Liver (tissue), 9 donors: ENCODE measurements around the gene MAN2A2. TPM values are rescaled to one million over a fixed set of nuclear protein-coding genes. Genes with fewer than 3 reads are reported as not detected.
A peak's percentile ranks its signal among the peaks of the same experiment; 100 is the strongest.

Experiments used
- DNase-seq: peaks from one replicate; pipeline ENCODE4 v3.0.0-alpha.2; 2017; ENCODE audit warnings: low spot score
- H3K27ac ChIP-seq, 2 donors: one replicate each; pipeline ENCODE4 v1.7.0; 2013; ENCODE audit warnings: inconsistent platforms in 2 of 2, low read length in 2 of 2, control low read depth in 1 of 2, low read depth in 1 of 2, mild to moderate bottlenecking in 1 of 2
- H3K27me3 ChIP-seq, 4 donors: one replicate each; pipeline versions ENCODE4 v1.6.1 to v1.7.0; 2013; ENCODE audit warnings: low read length in 3 of 4, inconsistent platforms in 1 of 4, mild to moderate bottlenecking in 1 of 4, moderate library complexity in 1 of 4; ENCODE audit not compliant: control insufficient read depth in 4 of 4, insufficient read depth in 4 of 4
- H3K36me3 ChIP-seq, 4 donors: one replicate each; pipeline versions ENCODE4 v1.6.1 to v1.7.0; 2013; ENCODE audit warnings: low read length in 3 of 4, mild to moderate bottlenecking in 3 of 4, low read depth in 1 of 4, moderate library complexity in 1 of 4; ENCODE audit not compliant: control insufficient read depth in 4 of 4, insufficient read depth in 3 of 4
- H3K4me1 ChIP-seq, 4 donors: one replicate each; pipeline versions ENCODE4 v1.6.1 to v1.7.0; 2013; ENCODE audit warnings: low read length in 3 of 4, mild to moderate bottlenecking in 3 of 4, moderate library complexity in 1 of 4; ENCODE audit not compliant: control insufficient read depth in 4 of 4, insufficient read depth in 4 of 4
- H3K4me3 ChIP-seq, 3 donors: one replicate each; pipeline versions ENCODE4 v1.6.1 to v1.7.0; 2013; ENCODE audit warnings: low read length in 3 of 3, control low read depth in 1 of 3, low read depth in 1 of 3, mild to moderate bottlenecking in 1 of 3
- H3K9ac ChIP-seq, 2 donors: one replicate each; pipeline ENCODE4 v1.7.0; 2013; ENCODE audit warnings: low read length in 2 of 2, mild to moderate bottlenecking in 2 of 2, moderate library complexity in 2 of 2, control low read depth in 1 of 2, low read depth in 1 of 2
- H3K9me3 ChIP-seq, 4 donors: one replicate each; pipeline versions ENCODE4 v1.6.1 to v1.7.0; 2013; ENCODE audit warnings: low read length in 3 of 4; ENCODE audit not compliant: control insufficient read depth in 4 of 4
- ATF3 ChIP-seq: IDR thresholded peaks from 2 replicates; pipeline ENCODE4 v1.6.1; 2016; ENCODE audit warnings: antibody characterized with exemption
- EGR1 ChIP-seq, 2 donors: IDR thresholded peaks; 2 replicates each; pipeline ENCODE4 v1.6.1; 2016 to 2018; ENCODE audit warnings: antibody characterized with exemption in 2 of 2, low read depth in 2 of 2
- FOXA1 ChIP-seq: IDR thresholded peaks from 2 replicates; pipeline ENCODE4 v1.6.1; 2016; ENCODE audit warnings: antibody characterized with exemption
- FOXA2 ChIP-seq: IDR thresholded peaks from 2 replicates; pipeline ENCODE4 v1.6.1; 2016; ENCODE audit warnings: antibody characterized with exemption
- GABPA ChIP-seq, 2 donors: IDR thresholded peaks in 1 of 2; conservative IDR thresholded peaks in 1 of 2; 2 replicates each; pipeline ENCODE4 v1.6.1; 2016; ENCODE audit warnings: antibody characterized with exemption in 2 of 2, mild to moderate bottlenecking in 1 of 2, moderate library complexity in 1 of 2
- HNF4A ChIP-seq, 2 donors: conservative IDR thresholded peaks; 2 replicates each; pipeline ENCODE4 v1.6.1; 2016; ENCODE audit warnings: antibody characterized with exemption in 2 of 2, mild to moderate bottlenecking in 2 of 2
- HNF4G ChIP-seq: IDR thresholded peaks from 2 replicates; pipeline ENCODE4 v1.6.1; 2016; ENCODE audit warnings: antibody characterized with exemption
- JUND ChIP-seq, 2 donors: IDR thresholded peaks; 2 replicates each; pipeline ENCODE4 v1.6.1; 2016; ENCODE audit warnings: antibody characterized with exemption in 2 of 2
- MAX ChIP-seq: IDR thresholded peaks from 2 replicates; pipeline ENCODE4 v1.6.1; 2016; ENCODE audit warnings: antibody characterized with exemption
- NR2F2 ChIP-seq: IDR thresholded peaks from 2 replicates; pipeline ENCODE4 v1.6.1; 2016; ENCODE audit warnings: antibody characterized with exemption
- RAD21 ChIP-seq, 2 donors: IDR thresholded peaks; 2 replicates each; pipeline ENCODE4 v1.6.1; 2016; ENCODE audit warnings: antibody characterized with exemption in 2 of 2, mild to moderate bottlenecking in 2 of 2
- RXRA ChIP-seq, 2 donors: IDR thresholded peaks; 2 replicates each; pipeline ENCODE4 v1.6.1; 2017 to 2018; ENCODE audit warnings: antibody characterized with exemption in 2 of 2, mild to moderate bottlenecking in 1 of 2
- SP1 ChIP-seq: IDR thresholded peaks from 2 replicates; pipeline ENCODE4 v1.6.1; 2018; ENCODE audit warnings: antibody characterized with exemption, mild to moderate bottlenecking
- TAF1 ChIP-seq: conservative IDR thresholded peaks from 2 replicates; pipeline ENCODE4 v1.6.1; 2016; ENCODE audit warnings: antibody characterized with exemption, mild to moderate bottlenecking
- YY1 ChIP-seq: IDR thresholded peaks from 2 replicates; pipeline ENCODE4 v1.6.1; 2016; ENCODE audit warnings: antibody characterized with exemption, mild to moderate bottlenecking
- WGBS: extraction: QIAGEN DNeasy Blood & Tissue Kit; methylation state at CpG from one replicate; pipeline ENCODE4 v1.1.7; 2013; 5-methylcytosine and 5-hydroxymethylcytosine counted together
- polyA plus RNA-seq, 2 donors: library from polyadenylated mRNA; stranded (reverse) in 1 of 2; unstranded in 1 of 2; fragments of 200-250 nt in 1 of 2; fragments of >200 nt in 1 of 2; fragmentation: Nextera tagmentation in 1 of 2; extraction: Ambion mirVana in 1 of 2; gene quantifications; one replicate each; pipeline versions ENCODE4 v1.2.1 to v1.2.3, GENCODE V29; 2013 to 2015
- total RNA-seq, 2 donors: library from RNA; depleted of rRNA; stranded (reverse); fragments of >200 nt; gene quantifications; one replicate each; pipeline ENCODE4 v1.2.3, GENCODE V29; 2014
- TF ChIP-seq, protein P1 (sequence below): fragments of 150-350 bp; IDR thresholded peaks from 2 replicates; pipeline ENCODE4 v1.5.1; 2017; ENCODE audit warnings: improper control_type of control experiment, low read depth, low read length; ENCODE audit not compliant: missing input control
- TF ChIP-seq, protein P2 (sequence below): IDR thresholded peaks from 2 replicates; pipeline ENCODE4 v1.6.1; 2016; ENCODE audit warnings: antibody characterized with exemption, mild to moderate bottlenecking
- donor health status: healthy.
- donor health status: healthy.
- donor health status: healthy.
- donor health status: healthy.
- donor health status: healthy.

The MAN2A2 gene
- total and polyA plus RNA-seq, 4 donors = 17.3 to 111 (median 50.9) TPM

DNA sequence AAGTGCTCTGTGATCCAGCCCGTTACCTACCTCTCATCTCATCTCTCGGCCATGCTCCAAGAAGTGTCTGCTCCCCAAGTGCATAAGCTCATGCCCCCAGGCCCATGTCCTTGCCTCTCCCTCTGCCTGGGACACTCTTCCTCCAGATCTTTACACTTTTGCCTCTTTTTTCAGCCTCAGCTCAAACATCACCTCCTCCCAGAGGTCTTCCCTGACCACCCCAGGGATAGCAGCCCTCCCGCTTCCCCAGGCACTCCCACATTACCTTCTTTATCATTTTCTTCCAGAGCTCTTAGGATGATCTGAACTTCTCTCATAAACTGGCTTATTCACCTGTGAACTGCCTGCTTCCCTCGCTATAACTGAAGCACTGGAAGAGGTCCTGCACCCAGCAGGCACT lies 37.4 kb upstream of the MAN2A2 start:
- no peak for TF ChIP-seq SP1
- Histone ChIP-seq H3K4me1 (peaks cover 21 to 67% (median 47%) of the 10 kb centered on the region in 4 donors), H3K4me3 (no peak overlapping the region), H3K9me3 (no peaks in the 10 kb centered on the region), H3K9ac (no peak overlapping the region), H3K27ac (no peak overlapping the region), H3K27me3 (no peaks in the 10 kb centered on the region), H3K36me3 (no peaks in the 10 kb centered on the region)
- no peak for DNase-seq
- WGBS = 98% methylated on average over 4 of the region's 4 CpGs

DNA sequence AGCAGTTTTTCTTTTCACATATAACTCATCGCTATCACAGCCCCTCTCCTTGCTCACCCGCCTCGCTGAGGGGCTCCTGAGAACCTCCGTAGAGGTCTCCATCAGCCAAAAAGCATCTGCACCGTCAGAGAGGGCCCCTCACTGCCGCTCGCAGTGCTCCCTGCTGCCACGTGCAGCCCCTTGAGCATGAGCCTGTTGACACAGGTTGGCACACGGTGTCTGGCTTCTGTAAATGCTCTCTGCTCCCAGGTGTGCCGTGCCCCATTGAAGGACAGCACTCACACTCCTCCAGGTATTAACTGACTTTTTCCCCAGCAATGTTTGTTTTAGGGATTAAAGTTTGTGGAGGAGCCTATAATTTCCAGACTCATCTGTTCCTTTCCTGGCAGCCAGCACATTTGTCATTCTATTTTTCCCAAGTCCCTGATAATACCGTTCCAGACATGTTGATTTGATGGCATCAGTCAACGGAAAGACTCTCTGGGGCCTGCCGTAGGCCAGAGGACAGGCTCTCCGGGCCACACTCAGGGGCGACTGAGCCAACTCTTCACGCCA lies 36.9 kb upstream of the MAN2A2 start:
- TF ChIP-seq HNF4A (conservative IDR thresholded peaks at IDR 0.05) (no peak), FOXA2 (no peak), TAF1 (no peak), SP1 (no peak)
- TF ChIP-seq, protein P1, sequence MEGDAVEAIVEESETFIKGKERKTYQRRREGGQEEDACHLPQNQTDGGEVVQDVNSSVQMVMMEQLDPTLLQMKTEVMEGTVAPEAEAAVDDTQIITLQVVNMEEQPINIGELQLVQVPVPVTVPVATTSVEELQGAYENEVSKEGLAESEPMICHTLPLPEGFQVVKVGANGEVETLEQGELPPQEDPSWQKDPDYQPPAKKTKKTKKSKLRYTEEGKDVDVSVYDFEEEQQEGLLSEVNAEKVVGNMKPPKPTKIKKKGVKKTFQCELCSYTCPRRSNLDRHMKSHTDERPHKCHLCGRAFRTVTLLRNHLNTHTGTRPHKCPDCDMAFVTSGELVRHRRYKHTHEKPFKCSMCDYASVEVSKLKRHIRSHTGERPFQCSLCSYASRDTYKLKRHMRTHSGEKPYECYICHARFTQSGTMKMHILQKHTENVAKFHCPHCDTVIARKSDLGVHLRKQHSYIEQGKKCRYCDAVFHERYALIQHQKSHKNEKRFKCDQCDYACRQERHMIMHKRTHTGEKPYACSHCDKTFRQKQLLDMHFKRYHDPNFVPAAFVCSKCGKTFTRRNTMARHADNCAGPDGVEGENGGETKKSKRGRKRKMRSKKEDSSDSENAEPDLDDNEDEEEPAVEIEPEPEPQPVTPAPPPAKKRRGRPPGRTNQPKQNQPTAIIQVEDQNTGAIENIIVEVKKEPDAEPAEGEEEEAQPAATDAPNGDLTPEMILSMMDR = no peak
- Histone ChIP-seq H3K4me3 (no peak overlapping the region), H3K9me3 (no peaks in the 10 kb centered on the region), H3K27me3 (no peaks in the 10 kb centered on the region), H3K36me3 (no peaks in the 10 kb centered on the region), H3K4me1 (peaks cover 21 to 64% (median 44%) of the 10 kb centered on the region in 4 donors), H3K9ac (no peak overlapping the region), H3K27ac (peak overlapping the region in 1 of 2 donors; percentile 27)
- DNase-seq = no peak
- WGBS = 66% methylated on average over 16 of the region's 16 CpGs

GRCh38 chr15:90866800-90867199 lies 36.3 kb upstream of the MAN2A2 start:
- DNase-seq = no peak
- Histone ChIP-seq H3K36me3 (no peaks in the 10 kb centered on the region), H3K4me1 (peaks cover 21 to 60% (median 42%) of the 10 kb centered on the region in 4 donors), H3K27me3 (no peaks in the 10 kb centered on the region), H3K9ac (no peak overlapping the region), H3K27ac (peak overlapping the region in 1 of 2 donors; percentile 27), H3K9me3 (no peaks in the 10 kb centered on the region), H3K4me3 (no peak overlapping the region)
- TF ChIP-seq FOXA1 (no peak), JUND (IDR thresholded peaks at IDR 0.05) (no peak), YY1 (no peak), HNF4G (no peak), EGR1 (IDR thresholded peaks at IDR 0.05; ENCODE audit: low read depth in 2 of 2) (no peak), TAF1 (no peak), MAX (no peak), HNF4A (conservative IDR thresholded peaks at IDR 0.05) (no peak), ATF3 (no peak), FOXA2 (no peak), RAD21 (IDR thresholded peaks at IDR 0.05) (no peak), RXRA (IDR thresholded peaks at IDR 0.05) (no peak), NR2F2 (no peak), SP1 (no peak), GABPA (IDR thresholded peaks at IDR 0.05 in 1 of 2, conservative IDR thresholded peaks at IDR 0.05 in 1 of 2) (no peak)
- TF ChIP-seq, protein P2, sequence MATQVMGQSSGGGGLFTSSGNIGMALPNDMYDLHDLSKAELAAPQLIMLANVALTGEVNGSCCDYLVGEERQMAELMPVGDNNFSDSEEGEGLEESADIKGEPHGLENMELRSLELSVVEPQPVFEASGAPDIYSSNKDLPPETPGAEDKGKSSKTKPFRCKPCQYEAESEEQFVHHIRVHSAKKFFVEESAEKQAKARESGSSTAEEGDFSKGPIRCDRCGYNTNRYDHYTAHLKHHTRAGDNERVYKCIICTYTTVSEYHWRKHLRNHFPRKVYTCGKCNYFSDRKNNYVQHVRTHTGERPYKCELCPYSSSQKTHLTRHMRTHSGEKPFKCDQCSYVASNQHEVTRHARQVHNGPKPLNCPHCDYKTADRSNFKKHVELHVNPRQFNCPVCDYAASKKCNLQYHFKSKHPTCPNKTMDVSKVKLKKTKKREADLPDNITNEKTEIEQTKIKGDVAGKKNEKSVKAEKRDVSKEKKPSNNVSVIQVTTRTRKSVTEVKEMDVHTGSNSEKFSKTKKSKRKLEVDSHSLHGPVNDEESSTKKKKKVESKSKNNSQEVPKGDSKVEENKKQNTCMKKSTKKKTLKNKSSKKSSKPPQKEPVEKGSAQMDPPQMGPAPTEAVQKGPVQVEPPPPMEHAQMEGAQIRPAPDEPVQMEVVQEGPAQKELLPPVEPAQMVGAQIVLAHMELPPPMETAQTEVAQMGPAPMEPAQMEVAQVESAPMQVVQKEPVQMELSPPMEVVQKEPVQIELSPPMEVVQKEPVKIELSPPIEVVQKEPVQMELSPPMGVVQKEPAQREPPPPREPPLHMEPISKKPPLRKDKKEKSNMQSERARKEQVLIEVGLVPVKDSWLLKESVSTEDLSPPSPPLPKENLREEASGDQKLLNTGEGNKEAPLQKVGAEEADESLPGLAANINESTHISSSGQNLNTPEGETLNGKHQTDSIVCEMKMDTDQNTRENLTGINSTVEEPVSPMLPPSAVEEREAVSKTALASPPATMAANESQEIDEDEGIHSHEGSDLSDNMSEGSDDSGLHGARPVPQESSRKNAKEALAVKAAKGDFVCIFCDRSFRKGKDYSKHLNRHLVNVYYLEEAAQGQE = no peak
- TF ChIP-seq, protein P1 = no peak
- WGBS = 90% methylated on average over 3 of the region's 3 CpGs
